ENCODE measurements around the gene TACR1.

- TF ChIP-seq POLR2AphosphoS5 (IDR thresholded peaks at IDR 0.05; ENCODE audit: low read depth, low read length) (no peak), POLR2A (IDR thresholded peaks at IDR 0.05; ENCODE audit: low read depth, low read length) (no peak), TAF1 (IDR thresholded peaks at IDR 0.05; ENCODE audit: borderline replicate concordance, low read depth, low read length) (no peak)
Measured at GRCh38 chr2:75088791-75089190, 110.5 kb downstream of the TACR1 start.
